HFFc6 (cell line): ENCODE results near the gene SLC19A2. TPM values are rescaled to one million over a fixed set of nuclear protein-coding genes. Genes with fewer than 3 reads are reported as not detected.

Source experiments
- DNase-seq: peaks from one replicate; pipeline ENCODE4 v3.0.0-alpha.2; 2018
- H3K27ac Mint-ChIP-seq: 2 replicates; pipeline ENCODE4 v1.8.0; 2020; ENCODE audit warnings: mild to moderate bottlenecking, mixed read lengths
- H3K27me3 Mint-ChIP-seq: 2 replicates; pipeline ENCODE4 v1.8.0; 2021; ENCODE audit warnings: mild to moderate bottlenecking, moderate library complexity, mixed read lengths; ENCODE audit not compliant: insufficient read depth
- H3K36me3 Mint-ChIP-seq: 2 replicates; pipeline ENCODE4 v1.8.0; 2021; ENCODE audit warnings: low read depth, mixed read lengths
- H3K4me1 Mint-ChIP-seq: 2 replicates; pipeline ENCODE4 v1.8.0; 2020; ENCODE audit warnings: low read depth, mixed read lengths
- H3K4me3 Mint-ChIP-seq: 2 replicates; pipeline ENCODE4 v1.8.0; 2020; ENCODE audit warnings: mild to moderate bottlenecking, moderate library complexity, mixed read lengths
- H3K9me3 Mint-ChIP-seq: 2 replicates; pipeline ENCODE4 v1.8.0; 2020; ENCODE audit warnings: mild to moderate bottlenecking, mixed read lengths
- CTCF ChIP-seq: fragments of 200-600 bp; sonication (generic); IDR thresholded peaks from 2 replicates; pipeline ENCODE4 v1.5.0; 2021; ENCODE audit warnings: antibody characterized with exemption, mild to moderate bottlenecking
- total RNA-seq, 6 experiments: library from RNA; stranded (reverse); fragmentation: NEBNext Ultra II Directional; extraction: Animal tissue kit (Norgen Biotek cat#: 25700); gene quantifications; 2 replicates in 1 of 6; 3 replicates in 5 of 6; pipeline ENCODE4 v1.2.3, GENCODE V29; 2021

SLC19A2 gene
- total RNA-seq, 6 experiments from 2014 or later, result 2.3 to 3.2 (median 2.8) TPM

DNA sequence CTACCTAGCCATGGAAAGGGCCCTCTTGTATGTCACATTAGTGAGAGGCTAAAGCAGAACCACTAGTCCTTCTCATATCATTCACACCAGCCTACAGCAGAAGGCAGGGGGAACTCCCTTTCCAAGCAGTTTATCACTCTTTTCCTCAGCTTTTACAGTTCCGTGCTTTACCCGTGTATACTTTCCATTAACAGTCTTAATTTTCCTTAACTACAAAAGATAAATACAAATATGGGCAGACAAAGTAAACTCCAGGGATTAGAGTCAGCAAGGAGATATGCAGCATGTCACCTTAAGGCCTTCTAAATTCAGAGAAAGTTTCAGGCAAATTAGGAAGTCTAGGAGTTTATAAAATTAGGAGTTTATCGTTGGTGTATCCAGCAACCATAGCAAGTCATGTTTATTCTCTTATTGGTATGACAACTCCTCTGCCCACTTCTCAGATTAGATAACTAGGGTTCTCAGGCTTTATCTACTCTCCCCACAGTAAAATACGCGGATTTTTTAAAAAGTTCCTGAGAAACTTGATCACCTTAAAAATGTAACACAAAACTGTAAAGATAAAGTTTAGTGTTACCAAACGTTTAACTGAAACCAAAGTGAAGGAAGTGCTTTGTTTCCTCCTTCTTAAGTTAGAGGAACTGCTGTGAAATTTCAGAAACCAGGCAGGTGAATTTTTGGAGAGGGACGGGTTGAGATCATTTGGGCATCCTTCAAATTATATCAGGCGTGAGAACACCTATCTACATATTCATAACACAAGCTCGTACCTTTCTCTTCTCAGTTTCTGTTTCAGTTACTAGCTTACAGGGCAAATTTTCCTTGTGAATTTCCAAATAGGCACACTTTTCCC, 42.7 kb upstream of the SLC19A2 start:
- Mint-ChIP-seq H3K4me3 (no peak overlapping the region), H3K36me3 (no peaks in the 10 kb centered on the region), H3K27me3 (peaks cover 1% of the 10 kb centered on the region), H3K27ac (no peak overlapping the region), H3K4me1 (no peaks in the 10 kb centered on the region), H3K9me3 (no peaks in the 10 kb centered on the region)
- DNase-seq, result no peak
- TF ChIP-seq CTCF, result no peak

DNA sequence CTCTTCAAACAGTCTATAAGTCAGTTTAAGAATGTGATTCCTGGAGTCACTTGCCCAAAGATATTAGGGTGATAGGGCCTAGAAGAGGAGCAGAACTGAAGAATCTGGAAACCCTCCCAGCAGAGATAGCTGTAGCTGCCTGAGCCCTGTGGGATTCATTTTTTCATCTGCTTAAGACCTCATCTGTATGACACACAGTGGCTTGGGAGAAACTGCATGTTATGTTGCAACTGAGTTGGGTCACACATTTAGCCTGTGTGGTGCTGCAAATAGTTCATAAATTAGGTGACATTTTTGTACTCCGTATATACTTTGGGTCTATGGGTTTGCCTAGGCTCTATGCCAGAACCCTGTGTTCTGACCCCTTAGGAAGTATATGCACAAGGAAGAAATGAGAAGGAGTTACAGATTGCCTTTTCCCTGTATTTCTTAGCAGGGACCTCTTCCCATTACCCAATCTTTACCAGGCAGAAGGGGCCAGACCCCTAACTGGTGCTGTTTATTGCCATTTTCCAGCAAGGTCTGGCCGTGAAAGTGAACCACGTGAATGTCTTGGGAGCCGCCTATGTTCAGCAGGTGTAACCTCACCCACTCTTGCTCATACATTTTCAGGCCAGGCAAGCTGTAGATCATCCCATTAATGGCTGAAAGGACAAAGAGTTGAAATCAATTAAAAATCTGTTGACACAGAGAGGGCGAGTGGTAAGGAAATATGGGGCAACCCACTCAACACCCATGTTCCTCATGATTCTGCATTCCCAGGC, 41.9 kb upstream of the SLC19A2 start:
- Mint-ChIP-seq H3K4me1 (no peaks in the 10 kb centered on the region), H3K9me3 (no peaks in the 10 kb centered on the region), H3K27me3 (peaks cover 1% of the 10 kb centered on the region), H3K4me3 (no peak overlapping the region), H3K27ac (no peak overlapping the region), H3K36me3 (no peaks in the 10 kb centered on the region)
- no peak for DNase-seq
- TF ChIP-seq CTCF, result no peak

- Mint-ChIP-seq H3K4me1 (no peaks in the 10 kb centered on the region), H3K27ac (no peak overlapping the region), H3K9me3 (no peaks in the 10 kb centered on the region), H3K27me3 (no peaks in the 10 kb centered on the region; the same call in 1 of the 2 replicates), H3K4me3 (no peak overlapping the region), H3K36me3 (no peaks in the 10 kb centered on the region)
- DNase-seq, result no peak
- TF ChIP-seq CTCF, result no peak
Observed at GRCh38 chr1:169527001-169527400, 41.3 kb upstream of the SLC19A2 start.

DNA sequence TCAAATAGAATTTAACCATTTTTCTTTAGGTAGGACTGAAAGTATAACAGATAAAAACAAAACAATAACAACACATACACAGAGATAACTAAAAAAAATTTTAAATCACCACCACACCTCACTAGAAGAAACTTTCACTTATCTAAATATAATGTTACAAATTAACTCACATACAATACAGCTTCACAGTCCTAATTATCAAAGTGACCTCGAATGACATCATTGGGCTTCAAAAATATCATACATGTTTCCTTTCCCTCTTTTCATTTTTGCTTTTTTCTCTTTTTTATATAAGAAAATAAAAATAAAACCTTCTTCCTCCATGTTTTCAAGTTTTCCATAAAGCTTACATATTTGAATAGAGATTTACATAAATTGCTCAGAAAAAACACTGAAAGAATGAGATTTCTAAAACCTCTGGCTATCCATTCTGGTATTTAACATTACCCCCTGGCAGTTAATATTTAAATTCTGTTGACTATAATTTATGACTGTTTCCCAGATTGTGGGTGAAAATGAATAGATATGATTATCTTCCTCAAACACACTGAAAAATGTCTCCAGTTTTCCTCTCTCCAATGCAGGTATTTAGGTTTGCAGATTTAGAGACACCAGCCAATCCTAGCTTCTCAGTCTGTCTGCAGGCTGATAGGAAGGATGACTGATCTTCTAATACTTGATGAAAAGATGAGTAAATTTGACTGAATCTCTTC, 40.5 kb upstream of the SLC19A2 start:
- H3K27me3 Mint-ChIP-seq, result no peaks in the 10 kb centered on the region; the same call in 1 of the 2 replicates
- no peak for TF ChIP-seq CTCF
- H3K27ac Mint-ChIP-seq, result no peak overlapping the region
- no peaks in the 10 kb centered on the region for H3K4me1 Mint-ChIP-seq
- no peak for DNase-seq
- H3K36me3 Mint-ChIP-seq, result no peaks in the 10 kb centered on the region
- H3K9me3 Mint-ChIP-seq, result no peaks in the 10 kb centered on the region
- no peak overlapping the region for H3K4me3 Mint-ChIP-seq

GRCh38 chr1:169525391-169525790, 39.6 kb upstream of the SLC19A2 start:
- H3K4me1 Mint-ChIP-seq, result no peaks in the 10 kb centered on the region
- H3K36me3 Mint-ChIP-seq, result no peaks in the 10 kb centered on the region
- no peaks in the 10 kb centered on the region; the same call in 1 of the 2 replicates for H3K27me3 Mint-ChIP-seq
- no peak for TF ChIP-seq CTCF
- no peaks in the 10 kb centered on the region for H3K9me3 Mint-ChIP-seq
- no peak overlapping the region for H3K27ac Mint-ChIP-seq
- no peak overlapping the region for H3K4me3 Mint-ChIP-seq
- no peak for DNase-seq
